ENCODE measurements around the gene THAP7. TPM values are rescaled to one million over a fixed set of nuclear protein-coding genes. Genes with fewer than 3 reads are reported as not detected.
"Not testable (repeated sequence)": the region's sequence is repeated elsewhere in the genome, so short reads cannot be mapped to it uniquely, and the experiment has no call there.

Gene THAP7
- total RNA-seq, 1 experiment from 2014 or later: 24.6 TPM

- not testable (repeated sequence) for H4K20me1 ChIP-seq (ENCODE audit: control insufficient read depth, insufficient read depth, insufficient read length); H3T11ph ChIP-seq (ENCODE audit: low read length); H3K4ac ChIP-seq (ENCODE audit: low read depth, low read length); H2AK5ac ChIP-seq (ENCODE audit: insufficient read length, low read length); H3K36me3 Mint-ChIP-seq (ENCODE audit: insufficient read depth in 1 of 3, low read depth in 3 of 3); H3K4me2 ChIP-seq (ENCODE audit: insufficient read depth, insufficient read length, low read length); H2BK120ac ChIP-seq (ENCODE audit: low read depth, low read length, poor library complexity, severe bottlenecking); H2BK5ac ChIP-seq (ENCODE audit: insufficient read length, low read length); H4K5ac ChIP-seq (ENCODE audit: insufficient read length, low read depth, low read length); H3K4me1 ChIP-seq (ENCODE audit: insufficient read depth, low read length); H3K23ac ChIP-seq (ENCODE audit: insufficient read length, low read depth, low read length); DNase-seq; H2BK12ac ChIP-seq (ENCODE audit: insufficient read length, low read depth, low read length); H2BK20ac ChIP-seq (ENCODE audit: low read depth, low read length, poor library complexity, severe bottlenecking); H3K9me3 Mint-ChIP-seq; H4K8ac ChIP-seq (replicated peaks; ENCODE audit: insufficient read length, low read depth, low read length); H2BK15ac ChIP-seq (ENCODE audit: low read depth, low read length); H3K27me3 ChIP-seq (ENCODE audit: insufficient read depth, low read length); H3K9me3 ChIP-seq (ENCODE audit: control insufficient read depth, low read depth, low read length); H3K23me2 ChIP-seq (ENCODE audit: insufficient read length, low read depth, low read length, poor library complexity, severe bottlenecking); H3K4me3 Mint-ChIP-seq; H3K14ac ChIP-seq (ENCODE audit: insufficient read depth, low read length); H2AFZ ChIP-seq (ENCODE audit: low read length); H3K79me1 ChIP-seq (ENCODE audit: insufficient read depth, low read depth, low read length, poor library complexity, severe bottlenecking); H3K27ac Mint-ChIP-seq; H3K79me2 ChIP-seq (ENCODE audit: insufficient read depth, low read length); H4K91ac ChIP-seq (ENCODE audit: insufficient read length, low read depth, low read length); H3K27ac ChIP-seq (ENCODE audit: insufficient read length, low read depth, low read length); H3K18ac ChIP-seq (ENCODE audit: insufficient read length, low read depth, low read length); H3K9ac ChIP-seq (ENCODE audit: extremely low read depth, insufficient read length, low read length); H3K56ac ChIP-seq (ENCODE audit: insufficient read length, low read depth, low read length)
- Mint-ChIP-seq H3K4me1 (peaks cover 31 to 35% of the 10 kb centered on the region in 2 experiments), H3K27me3 (ENCODE audit: low read depth) (peaks cover 19% of the 10 kb centered on the region)
- no CpG with 5 or more reads among the region's 5 CpGs for WGBS (ENCODE audit: extremely low coverage, insufficient read length, low lambda C conversion rate)
These were observed 46.5 kb upstream of the THAP7 start for GRCh38 chr22:21048448-21048847.

Data from H9 (cell line).